Mucosa of descending colon (tissue), 3 donors: Measurements from ENCODE around the gene PIK3C2B. TPM values are rescaled to one million over a fixed set of nuclear protein-coding genes. Genes with fewer than 3 reads are reported as not detected.
A peak's percentile ranks its signal among the peaks of the same experiment; 100 is the strongest.

Source experiments
- ATAC-seq: fragments of 200-7000 bp; cut with Tn5 transposase; one replicate; pipeline ENCODE4 v1.9.1; 2020; ENCODE audit warnings: mild to moderate bottlenecking, moderate library complexity
- DNase-seq, 3 donors: peaks; one replicate each; pipeline ENCODE4 v3.0.0-alpha.2; 2020
- H3K36me3 ChIP-seq: fragments of 200-600 bp; one replicate; pipeline ENCODE4 v1.8.0; 2021; ENCODE audit warnings: low read depth, mild to moderate bottlenecking
- H3K4me1 ChIP-seq: fragments of 200-600 bp; one replicate; pipeline ENCODE4 v1.8.0; 2021; ENCODE audit warnings: low read depth, mild to moderate bottlenecking
- H3K4me3 ChIP-seq: fragments of 200-600 bp; one replicate; pipeline ENCODE4 v1.8.0; 2021; ENCODE audit warnings: mild to moderate bottlenecking
- H3K9me3 ChIP-seq: fragments of 200-600 bp; one replicate; pipeline ENCODE4 v1.8.0; 2021; ENCODE audit warnings: mild to moderate bottlenecking
- CTCF ChIP-seq: fragments of 200-600 bp; IDR thresholded peaks from one replicate; pipeline ENCODE4 v1.8.0; 2022; ENCODE audit warnings: antibody characterized with exemption, mild to moderate bottlenecking
- intact Hi-C, 2 donors: fragments of 100-400 bp; cut with DNase I in 1 of 2; cut with micrococcal nuclease in 1 of 2; formaldehyde crosslinking; loops; one replicate each; pipeline versions ENCODE4 v1.11.0 to v1.11.1; 2022; cut with DNase I, micrococcal nuclease
- total RNA-seq, 3 donors: library from RNA; stranded (reverse); fragmentation: NEBNext Ultra II Directional in 2 of 3; extraction: Animal tissue kit (Norgen Biotek cat#: 25700) in 2 of 3; gene quantifications; one replicate each; pipeline versions ENCODE4 v1.2.1 to v1.2.4, GENCODE V29; 2021 to 2023
- donor health status: DM: no; HTN: no; CAD: no; lungs with moderate emphysema.
- donor health status: DM: no; HTN: no; CAD: no.
- donor health status: DM: no; HTN: yes; CAD: no.

The PIK3C2B gene
- total RNA-seq, 3 donors from 2014 or later, result 66.5 to 117 (median 90.4) TPM

- intact Hi-C loops, result no loop called here
- DNase-seq (no peak), ATAC-seq (no peak)
- Histone ChIP-seq H3K36me3 (no peaks in the 10 kb centered on the region), H3K9me3 (no peaks in the 10 kb centered on the region), H3K4me1 (peaks cover 35% of the 10 kb centered on the region), H3K4me3 (no peak overlapping the region)
- no peak for TF ChIP-seq CTCF
Observed at GRCh38 chr1:204454476-204454875, 40.1 kb downstream of the PIK3C2B start.

GRCh38 chr1:204453141-204453772 lies 41.3 kb downstream of the PIK3C2B start:
- H3K9me3 ChIP-seq, result no peaks in the 10 kb centered on the region
- H3K4me1 ChIP-seq, result peaks cover 47% of the 10 kb centered on the region
- no peak for TF ChIP-seq CTCF
- no peak for DNase-seq
- intact Hi-C loops, result no loop called here
- no peak overlapping the region for H3K4me3 ChIP-seq
- ATAC-seq, result peak; percentile 24
- H3K36me3 ChIP-seq, result no peaks in the 10 kb centered on the region

GRCh38 chr1:204451352-204452124 lies 43.1 kb downstream of the PIK3C2B start:
- Histone ChIP-seq H3K4me1 (peaks cover 56% of the 10 kb centered on the region), H3K4me3 (no peak overlapping the region), H3K9me3 (no peaks in the 10 kb centered on the region), H3K36me3 (no peaks in the 10 kb centered on the region)
- peak in 2 of 3 donors; percentile 51 to 59 for DNase-seq
- ATAC-seq, result peak; percentile 32
- intact Hi-C loops, result no loop called here
- no peak for TF ChIP-seq CTCF

GRCh38 chr1:204450461-204451257 lies 43.9 kb downstream of the PIK3C2B start:
- H3K4me3 ChIP-seq, result no peak overlapping the region
- TF ChIP-seq CTCF, result no peak
- intact Hi-C loops, result no loop called here
- peak; percentile 83 for ATAC-seq
- H3K4me1 ChIP-seq, result peaks cover 63% of the 10 kb centered on the region
- H3K36me3 ChIP-seq, result no peaks in the 10 kb centered on the region
- H3K9me3 ChIP-seq, result no peaks in the 10 kb centered on the region
- peak; percentile 92 to 94 (median 92) for DNase-seq

- Histone ChIP-seq H3K36me3 (no peaks in the 10 kb centered on the region), H3K4me3 (no peak overlapping the region), H3K4me1 (peaks cover 63% of the 10 kb centered on the region), H3K9me3 (no peaks in the 10 kb centered on the region)
- intact Hi-C loops, result loop anchor here (5.0 kb wide), 1 partner anchor 53 kb away; no protein-coding TSS in a partner anchor
- TF ChIP-seq CTCF, result no peak
- ATAC-seq, result no peak
- DNase-seq, result peak in 2 of 3 donors; percentile 52 to 56
Observed at GRCh38 chr1:204449678-204450280, 44.8 kb downstream of the PIK3C2B start.
